Renal pelvis (tissue), 4 donors: Measurements from ENCODE around the gene PIK3R2. TPM values are rescaled to one million over a fixed set of nuclear protein-coding genes. Genes with fewer than 3 reads are reported as not detected.
"Not testable (repeated sequence)": the region's sequence is repeated elsewhere in the genome, so short reads cannot be mapped to it uniquely, and the experiment has no call there.

ENCODE experiments used
- DNase-seq: peaks from one replicate; pipeline ENCODE4 v3.0.0-alpha.2; 2013
- polyA plus RNA-seq, 3 donors: library from polyadenylated mRNA; unstranded; fragments of 120-200 nt; gene quantifications; one replicate each; pipeline ENCODE4 v1.2.1, GENCODE V29; 2013; ENCODE audit not compliant: insufficient read length in 3 of 3

PIK3R2 gene
- polyA plus RNA-seq, 3 donors = 27.2 to 39.0 (median 28.4) TPM

DNA sequence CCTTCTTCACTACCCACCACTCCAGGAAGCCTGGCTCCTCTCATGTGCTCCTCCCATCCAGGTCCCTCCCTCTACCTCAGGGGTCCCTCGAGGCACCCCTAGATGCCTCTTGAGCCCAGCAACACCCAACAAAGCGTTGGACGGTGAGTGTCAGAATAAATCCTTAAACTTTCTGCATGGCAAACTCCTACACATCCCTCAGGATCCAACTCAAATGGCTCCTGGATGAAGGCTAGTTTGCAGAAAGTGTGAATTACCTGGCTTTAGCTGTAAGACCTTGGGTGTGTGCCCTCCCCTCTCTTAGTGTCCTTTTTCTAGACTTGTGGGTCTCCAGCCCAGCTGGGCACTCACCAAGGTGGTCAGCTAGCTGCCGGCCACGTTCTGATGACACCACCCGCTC is 45.4 kb downstream of the PIK3R2 start:
- DNase-seq = no peak

DNA sequence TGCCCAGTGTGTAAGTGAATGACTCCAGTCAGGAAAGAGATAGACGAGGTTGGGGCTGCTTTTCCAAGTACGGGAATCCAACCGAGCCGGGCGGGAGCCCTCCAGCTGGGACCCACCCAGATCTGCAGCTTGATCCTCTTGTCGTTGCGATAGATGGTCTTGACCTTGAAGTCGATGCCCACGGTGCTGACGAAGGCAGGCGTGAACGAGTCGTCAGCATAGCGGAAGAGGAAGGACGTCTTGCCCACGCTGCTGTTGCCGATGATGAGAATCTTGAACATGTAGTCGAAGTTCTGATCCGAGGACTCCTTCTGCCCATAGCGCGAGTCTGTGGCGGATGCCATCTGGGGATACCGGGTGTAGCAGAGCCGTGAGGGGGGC is 49.4 kb downstream of the PIK3R2 start:
- DNase-seq = no peak

GRCh38 chr19:18202778-18203407 is 49.9 kb downstream of the PIK3R2 start:
- DNase-seq = peak; percentile 26

DNA sequence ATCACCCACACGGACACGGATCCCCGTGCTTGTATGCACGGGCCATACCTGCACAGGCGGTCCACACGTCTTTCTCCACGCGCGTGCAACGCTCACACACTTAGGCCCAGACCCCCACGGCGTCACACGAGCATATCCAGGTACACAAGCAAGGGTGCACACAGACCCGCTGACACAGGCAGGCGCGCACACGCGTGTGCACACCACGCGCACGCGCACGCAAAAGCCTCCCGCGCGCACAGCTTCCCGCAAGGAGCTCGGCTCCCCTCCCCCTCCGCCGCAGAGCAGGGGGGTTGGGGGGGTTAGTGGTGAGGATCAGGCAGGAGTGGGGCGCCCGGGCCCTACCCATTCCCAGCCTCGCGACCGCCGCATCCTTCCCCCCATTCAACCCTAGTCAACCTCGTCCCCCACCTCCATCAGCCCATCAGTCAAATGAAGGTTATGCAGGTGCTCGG is 50.5 kb downstream of the PIK3R2 start:
- peak; percentile 27 for DNase-seq

GRCh38 chr19:18203863-18204393 is 51.0 kb downstream of the PIK3R2 start, which contains the start of gene RAB3A:
RAB3A (minus strand) TSS chr19:18204042; CDS start chr19:18202740, 1,302 bp downstream.
- DNase-seq = peak; percentile 100

- peak; percentile 90 for DNase-seq
Measured at GRCh38 chr19:18204394-18205199, 51.6 kb downstream of the PIK3R2 start.

DNA sequence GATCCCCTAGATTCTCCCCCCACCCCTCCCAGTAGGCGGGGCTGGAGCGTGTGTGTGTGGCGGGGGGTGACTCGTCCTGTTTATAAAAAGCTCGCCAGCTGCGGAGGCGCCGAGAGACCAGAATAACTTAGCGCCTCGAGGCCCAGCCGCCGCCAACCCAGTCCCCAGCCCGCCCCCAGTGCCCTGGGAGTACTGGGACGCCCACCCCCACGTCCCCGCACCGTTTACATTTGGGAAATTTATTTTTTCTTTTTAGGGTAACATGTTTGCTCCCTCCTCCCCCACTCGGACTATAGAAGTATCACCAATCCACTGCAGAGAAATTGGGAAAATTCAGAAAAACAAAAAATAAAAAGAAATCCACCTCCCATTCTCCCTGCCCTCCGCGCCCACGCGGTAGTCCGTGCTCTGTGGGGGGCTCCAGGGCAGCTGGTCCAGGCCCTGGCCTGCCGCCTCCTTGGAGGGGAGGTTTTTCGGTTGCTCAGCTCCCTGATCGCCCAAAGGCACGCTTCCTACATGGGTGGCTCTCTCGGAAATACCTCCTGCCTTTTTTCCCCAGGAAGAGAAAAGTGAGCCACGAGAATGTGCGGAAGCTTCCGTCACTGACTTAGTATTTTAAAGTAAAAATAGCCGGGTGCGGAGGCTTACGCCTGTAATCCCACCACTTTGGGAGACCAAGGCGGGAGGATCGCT is 52.4 kb downstream of the PIK3R2 start:
- DNase-seq = peak; percentile 76

DNA sequence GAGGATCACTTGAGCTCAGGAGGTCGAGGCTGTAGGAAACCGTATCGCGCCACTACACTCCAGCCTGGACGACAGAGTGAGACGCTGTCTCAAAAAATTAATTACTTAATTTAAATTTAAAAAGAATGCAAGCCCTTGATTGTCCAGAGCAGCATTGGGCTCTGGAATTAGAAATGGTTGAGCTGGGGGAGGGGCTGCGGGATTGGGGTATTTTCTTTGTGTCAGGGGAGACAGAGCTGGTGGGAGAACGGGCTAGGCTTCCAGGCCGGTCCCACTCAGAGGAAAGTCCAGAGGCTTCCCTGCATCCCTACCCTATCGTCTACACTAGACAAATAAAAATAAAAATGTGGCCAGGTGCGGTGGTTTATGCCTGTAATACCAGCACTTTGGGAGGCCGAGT is 53.1 kb downstream of the PIK3R2 start:
- DNase-seq = no peak

GRCh38 chr19:18208098-18208951 is 55.4 kb downstream of the PIK3R2 start:
- DNase-seq = no peak

GRCh38 chr19:18209912-18210311 is 56.9 kb downstream of the PIK3R2 start:
- DNase-seq = not testable (repeated sequence)

DNA sequence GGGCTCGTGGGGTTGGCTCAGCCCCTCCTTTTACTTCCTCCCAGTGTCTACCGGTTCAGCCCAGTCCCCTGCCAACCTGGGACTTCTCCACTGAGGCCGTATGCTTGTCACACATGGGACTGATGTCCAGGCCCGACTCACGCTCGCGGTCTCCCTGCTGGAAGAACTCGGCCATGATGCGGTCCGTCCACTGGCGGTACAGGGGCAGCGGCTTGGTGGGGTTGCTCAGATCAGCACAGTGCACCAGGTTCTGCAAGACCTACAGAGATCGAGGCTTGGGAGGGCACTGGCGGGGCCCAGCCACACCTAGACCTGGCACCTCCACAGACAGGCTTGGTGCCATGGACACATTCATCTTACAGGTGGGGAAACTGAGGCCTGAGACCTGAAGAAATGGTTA is 58.7 kb downstream of the PIK3R2 start:
- DNase-seq = no peak

- DNase-seq = no peak
Measured at GRCh38 chr19:18214779-18215433, 61.9 kb downstream of the PIK3R2 start.

DNA sequence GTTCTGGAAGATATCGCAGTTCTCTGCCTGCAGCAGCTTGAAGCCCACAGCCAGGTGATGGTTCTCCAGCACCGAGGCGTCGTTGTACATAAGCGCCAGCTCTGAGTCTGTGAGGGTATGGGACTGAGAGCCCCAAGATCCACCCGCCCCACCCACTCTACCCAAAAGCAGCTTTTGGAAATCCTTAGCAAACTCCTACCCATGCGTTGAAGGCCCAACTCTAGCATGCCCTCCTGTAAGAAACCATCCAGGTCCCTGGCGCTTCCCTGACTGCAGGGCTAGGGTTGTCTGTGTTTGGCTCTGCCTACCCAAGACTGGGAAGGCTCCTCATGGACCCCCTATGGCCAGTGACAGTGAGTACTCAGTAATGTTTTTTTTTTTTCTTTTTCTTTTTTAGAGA is 63.8 kb downstream of the PIK3R2 start:
- DNase-seq = no peak

DNA sequence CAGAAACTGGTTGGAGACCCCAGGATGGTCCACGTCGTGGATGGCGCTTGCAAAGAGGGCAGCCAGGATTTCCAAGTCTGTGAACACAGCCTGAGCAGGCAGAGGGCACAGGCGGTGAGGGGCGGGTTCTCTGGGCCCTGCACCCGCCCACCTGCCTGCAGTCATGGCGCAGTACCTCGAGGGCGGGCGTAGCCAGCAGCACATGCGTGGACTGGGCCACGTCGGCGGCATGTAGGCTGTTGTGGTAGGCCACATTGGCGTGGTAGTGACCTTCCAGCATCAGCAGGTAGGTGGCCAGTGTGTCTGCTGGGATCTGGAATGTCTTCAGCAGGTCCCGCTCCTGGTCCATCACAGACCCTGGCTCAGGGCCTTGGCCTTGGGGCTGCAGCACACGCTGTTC is 65.2 kb downstream of the PIK3R2 start:
- no peak for DNase-seq

DNA sequence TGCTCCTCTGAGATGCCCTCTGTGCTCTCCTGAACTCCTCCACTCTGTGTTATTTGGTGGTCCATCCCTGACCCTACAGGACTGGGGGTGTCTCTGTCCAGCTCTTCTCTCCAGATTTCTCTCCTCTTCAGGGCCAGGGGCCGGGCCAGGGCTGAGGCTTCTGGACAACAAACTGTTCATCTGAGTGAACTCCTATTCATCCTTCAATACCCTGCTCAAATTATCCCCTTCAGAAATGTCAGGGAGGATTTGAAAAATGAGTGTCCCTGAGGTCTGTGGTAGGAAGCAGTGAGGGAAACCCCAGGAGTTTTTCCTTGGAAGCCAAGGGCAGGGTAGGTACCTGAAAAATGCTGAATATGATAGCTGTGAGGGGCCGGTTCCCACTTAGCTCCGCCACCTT is 65.6 kb downstream of the PIK3R2 start:
- DNase-seq = no peak

Other genes with a start within 250 kb of the PIK3R2 start
- gene CCDC124, start 220.1 kb upstream of the PIK3R2 start, polyA plus RNA-seq = 10 to 100 TPM; 69.1 to 95.5 (median 76.6) TPM
- 1 to 10 TPM; 5.1 to 8.6 (median 7.4) TPM for gene KCNN1, start 186.1 kb upstream of the PIK3R2 start, polyA plus RNA-seq
- gene ARRDC2, start 145.0 kb upstream of the PIK3R2 start, polyA plus RNA-seq = 1 to 10 TPM; 3.9 to 4.7 (median 4.0) TPM
- under 1 TPM; 0.18 to 0.27 (median 0.24) TPM for gene IL12RB1, start 66.2 kb upstream of the PIK3R2 start, polyA plus RNA-seq
- gene MAST3, start 55.4 kb upstream of the PIK3R2 start, polyA plus RNA-seq = 1 to 10 TPM; 5.7 to 8.3 (median 7.5) TPM
- gene IFI30, start 20.6 kb downstream of the PIK3R2 start, polyA plus RNA-seq = 10 to 100 TPM; 11.5 to 16.9 (median 12.6) TPM
- 10 to 100 TPM; 11.1 to 11.7 (median 11.1) TPM for gene MPV17L2, start 40.1 kb downstream of the PIK3R2 start, polyA plus RNA-seq
- 1 to 10 TPM; 5.2 to 5.5 (median 5.2) TPM for gene RAB3A, start 50.9 kb downstream of the PIK3R2 start, polyA plus RNA-seq
- under 1 TPM; 0.77 to 0.82 (median 0.78) TPM for gene PDE4C, start 73.3 kb downstream of the PIK3R2 start, polyA plus RNA-seq
- 10 to 100 TPM in 2 of 3 donors, 1 to 10 TPM in 1; 6.5 to 13.0 (median 12.5) TPM for gene IQCN, start 121.3 kb downstream of the PIK3R2 start, polyA plus RNA-seq
- 100 to 1,000 TPM in 1 of 3 donors, 10 to 100 TPM in 2; 65.8 to 114 (median 73.7) TPM for gene JUND, start 128.5 kb downstream of the PIK3R2 start, polyA plus RNA-seq
- gene LSM4, start 169.9 kb downstream of the PIK3R2 start, polyA plus RNA-seq = 100 to 1,000 TPM; 102 to 129 (median 114) TPM
- 10 to 100 TPM; 21.3 to 33.2 (median 32.1) TPM for gene PGPEP1, start 187.4 kb downstream of the PIK3R2 start, polyA plus RNA-seq
- 1 to 10 TPM; 4.5 to 6.9 (median 6.0) TPM for gene GDF15, start 233.0 kb downstream of the PIK3R2 start, polyA plus RNA-seq
- gene LRRC25, start 244.5 kb downstream of the PIK3R2 start, polyA plus RNA-seq = 1 to 10 TPM in 1 of 3 donors, under 1 TPM in 2; 0.87 to 1.2 (median 0.98) TPM